K562 (cell line): ENCODE data around the gene TANC1. TPM values are rescaled to one million over a fixed set of nuclear protein-coding genes. Genes with fewer than 3 reads are reported as not detected.
A peak's percentile ranks its signal among the peaks of the same experiment; 100 is the strongest.

Experiments used
- ARNT ChIP-seq, 2 experiments: fragments of 450-650 bp; IDR thresholded peaks; 2 replicates each; pipeline ENCODE4 v1.6.1; 2016; ENCODE audit warnings: mild to moderate bottlenecking in 1 of 2
- BCLAF1 ChIP-seq, 2 experiments: fragments of 450-650 bp in 1 of 2; IDR thresholded peaks; 2 replicates each; pipeline ENCODE4 v1.6.1; 2011 to 2017; ENCODE audit warnings: low read depth in 2 of 2, antibody characterized with exemption in 1 of 2, borderline replicate concordance in 1 of 2, low read length in 1 of 2, mild to moderate bottlenecking in 1 of 2, mixed read lengths in 1 of 2; ENCODE audit not compliant: control insufficient read depth in 1 of 2
- BHLHE40 ChIP-seq: IDR thresholded peaks from 2 replicates; pipeline ENCODE4 v1.6.1; 2011; ENCODE audit warnings: low read length, improper control_type of control experiment
- BRF1 ChIP-seq: IDR thresholded peaks from 3 replicates; pipeline ENCODE4 v1.6.1; 2011; ENCODE audit warnings: borderline replicate concordance, mild to moderate bottlenecking; ENCODE audit not compliant: insufficient read length; ENCODE audit errors: extremely low read depth
- MXD1 ChIP-seq: fragments of 250-450 bp; sonication (Bioruptor Pico); IDR thresholded peaks from 2 replicates; pipeline ENCODE4 v1.8.0; 2021; ENCODE audit warnings: borderline replicate concordance, mild to moderate bottlenecking, moderate library complexity; ENCODE audit not compliant: poor library complexity, severe bottlenecking
- RB1 ChIP-seq: fragments of 450-650 bp; IDR thresholded peaks from 2 replicates; pipeline ENCODE4 v1.6.1; 2017; ENCODE audit warnings: low read depth, mild to moderate bottlenecking
- SOX6 ChIP-seq: fragments of 450-650 bp; IDR thresholded peaks from 2 replicates; pipeline ENCODE4 v1.6.1; 2014; ENCODE audit warnings: mild to moderate bottlenecking
- XRCC3 ChIP-seq: fragments of 450-650 bp; IDR thresholded peaks from 2 replicates; pipeline ENCODE4 v1.6.1; 2017; ENCODE audit warnings: mild to moderate bottlenecking, moderate library complexity
- ZNF79 ChIP-seq: fragments of 250-450 bp; sonication (Bioruptor Pico); IDR thresholded peaks from 2 replicates; pipeline ENCODE4 v1.4.0; 2020; ENCODE audit warnings: low read depth, mild to moderate bottlenecking, moderate library complexity
- polyA plus RNA-seq, 8 experiments: library from polyadenylated mRNA; depleted of rRNA in 4 of 8; stranded (reverse) in 5 of 8; unstranded in 3 of 8; fragments of >200 nt; fragmentation: Nextera tagmentation in 2 of 8; fragmentation: Illumina TruSeq in 1 of 8; extraction: Ambion mirVana in 2 of 8; extraction: Trizol in 1 of 8; gene quantifications; 2 replicates each; pipeline versions ENCODE4 v1.2.1 to v1.2.3, GENCODE V29; 2011 to 2014; ENCODE audit warnings: inconsistent platforms in 1 of 8, missing spikeins in 1 of 8
- total RNA-seq, 7 experiments: library from RNA; depleted of rRNA in 6 of 7; stranded (reverse); fragments of >200 nt in 6 of 7; fragmentation: Illumina TruSeq in 2 of 7; extraction: Trizol in 2 of 7; gene quantifications; 2 replicates each; pipeline versions ENCODE4 v1.2.1 to v1.2.3, GENCODE V29; 2011 to 2021; ENCODE audit warnings: low replicate concordance in 1 of 7
- TF ChIP-seq, protein P1 (sequence below): fragments of 150-350 bp; IDR thresholded peaks from 2 replicates; pipeline ENCODE4 v1.6.1; 2014; ENCODE audit warnings: low read depth, mild to moderate bottlenecking, low read length, borderline replicate concordance
- TF ChIP-seq, protein P2 (sequence below): sonication (generic); formaldehyde crosslinking; IDR thresholded peaks from 2 replicates; pipeline ENCODE4 v1.8.0; 2023; ENCODE audit warnings: missing genetic modification reagents, mild to moderate bottlenecking, borderline replicate concordance
- TF ChIP-seq, protein P3 (sequence below): IDR thresholded peaks from 2 replicates; pipeline ENCODE4 v1.6.1; 2016; ENCODE audit warnings: missing genetic modification characterization, missing compliant biosample characterization

TANC1 gene
- total and polyA plus RNA-seq, 9 of the 15 experiments (the other 6 are each of a cell fraction or from before 2014, with no cell fraction given), result under 0.01 to 0.20 (median 0.07) TPM; not detected in 1

DNA sequence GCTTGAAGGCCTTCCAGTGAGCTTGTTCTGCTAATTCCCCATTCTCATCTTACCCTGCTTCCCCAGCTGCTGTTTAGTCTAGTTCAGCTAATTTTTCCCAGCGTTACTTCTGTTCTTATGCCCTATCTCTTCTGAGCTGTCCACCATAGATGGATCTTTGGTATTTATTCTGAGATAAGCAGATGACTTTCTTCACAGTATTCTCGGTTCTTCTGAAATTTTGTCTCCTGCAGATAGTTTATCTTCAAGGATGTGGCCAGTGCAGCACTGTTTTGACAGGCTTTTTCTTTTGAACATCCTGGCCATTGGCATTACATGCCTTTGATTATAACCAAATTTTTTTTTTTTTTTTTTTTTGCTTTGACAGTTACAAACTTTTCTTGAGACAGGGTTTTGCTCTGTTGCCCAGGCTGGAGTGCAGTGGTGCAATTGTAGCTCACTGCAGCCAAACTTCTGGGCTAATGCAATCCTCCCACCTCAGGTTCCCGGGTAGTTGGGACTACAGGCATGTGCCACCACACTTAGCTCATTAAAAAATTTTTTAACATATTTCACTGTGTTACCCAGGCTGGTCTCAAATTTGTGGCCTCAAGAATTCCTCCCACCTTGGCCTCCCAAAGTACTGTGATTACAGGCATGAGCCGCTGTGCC is 183.8 kb downstream of the TANC1 start (continued):
- TF ChIP-seq, protein P1, sequence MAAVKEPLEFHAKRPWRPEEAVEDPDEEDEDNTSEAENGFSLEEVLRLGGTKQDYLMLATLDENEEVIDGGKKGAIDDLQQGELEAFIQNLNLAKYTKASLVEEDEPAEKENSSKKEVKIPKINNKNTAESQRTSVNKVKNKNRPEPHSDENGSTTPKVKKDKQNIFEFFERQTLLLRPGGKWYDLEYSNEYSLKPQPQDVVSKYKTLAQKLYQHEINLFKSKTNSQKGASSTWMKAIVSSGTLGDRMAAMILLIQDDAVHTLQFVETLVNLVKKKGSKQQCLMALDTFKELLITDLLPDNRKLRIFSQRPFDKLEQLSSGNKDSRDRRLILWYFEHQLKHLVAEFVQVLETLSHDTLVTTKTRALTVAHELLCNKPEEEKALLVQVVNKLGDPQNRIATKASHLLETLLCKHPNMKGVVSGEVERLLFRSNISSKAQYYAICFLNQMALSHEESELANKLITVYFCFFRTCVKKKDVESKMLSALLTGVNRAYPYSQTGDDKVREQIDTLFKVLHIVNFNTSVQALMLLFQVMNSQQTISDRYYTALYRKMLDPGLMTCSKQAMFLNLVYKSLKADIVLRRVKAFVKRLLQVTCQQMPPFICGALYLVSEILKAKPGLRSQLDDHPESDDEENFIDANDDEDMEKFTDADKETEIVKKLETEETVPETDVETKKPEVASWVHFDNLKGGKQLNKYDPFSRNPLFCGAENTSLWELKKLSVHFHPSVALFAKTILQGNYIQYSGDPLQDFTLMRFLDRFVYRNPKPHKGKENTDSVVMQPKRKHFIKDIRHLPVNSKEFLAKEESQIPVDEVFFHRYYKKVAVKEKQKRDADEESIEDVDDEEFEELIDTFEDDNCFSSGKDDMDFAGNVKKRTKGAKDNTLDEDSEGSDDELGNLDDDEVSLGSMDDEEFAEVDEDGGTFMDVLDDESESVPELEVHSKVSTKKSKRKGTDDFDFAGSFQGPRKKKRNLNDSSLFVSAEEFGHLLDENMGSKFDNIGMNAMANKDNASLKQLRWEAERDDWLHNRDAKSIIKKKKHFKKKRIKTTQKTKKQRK, result no peak
- TF ChIP-seq, protein P2, sequence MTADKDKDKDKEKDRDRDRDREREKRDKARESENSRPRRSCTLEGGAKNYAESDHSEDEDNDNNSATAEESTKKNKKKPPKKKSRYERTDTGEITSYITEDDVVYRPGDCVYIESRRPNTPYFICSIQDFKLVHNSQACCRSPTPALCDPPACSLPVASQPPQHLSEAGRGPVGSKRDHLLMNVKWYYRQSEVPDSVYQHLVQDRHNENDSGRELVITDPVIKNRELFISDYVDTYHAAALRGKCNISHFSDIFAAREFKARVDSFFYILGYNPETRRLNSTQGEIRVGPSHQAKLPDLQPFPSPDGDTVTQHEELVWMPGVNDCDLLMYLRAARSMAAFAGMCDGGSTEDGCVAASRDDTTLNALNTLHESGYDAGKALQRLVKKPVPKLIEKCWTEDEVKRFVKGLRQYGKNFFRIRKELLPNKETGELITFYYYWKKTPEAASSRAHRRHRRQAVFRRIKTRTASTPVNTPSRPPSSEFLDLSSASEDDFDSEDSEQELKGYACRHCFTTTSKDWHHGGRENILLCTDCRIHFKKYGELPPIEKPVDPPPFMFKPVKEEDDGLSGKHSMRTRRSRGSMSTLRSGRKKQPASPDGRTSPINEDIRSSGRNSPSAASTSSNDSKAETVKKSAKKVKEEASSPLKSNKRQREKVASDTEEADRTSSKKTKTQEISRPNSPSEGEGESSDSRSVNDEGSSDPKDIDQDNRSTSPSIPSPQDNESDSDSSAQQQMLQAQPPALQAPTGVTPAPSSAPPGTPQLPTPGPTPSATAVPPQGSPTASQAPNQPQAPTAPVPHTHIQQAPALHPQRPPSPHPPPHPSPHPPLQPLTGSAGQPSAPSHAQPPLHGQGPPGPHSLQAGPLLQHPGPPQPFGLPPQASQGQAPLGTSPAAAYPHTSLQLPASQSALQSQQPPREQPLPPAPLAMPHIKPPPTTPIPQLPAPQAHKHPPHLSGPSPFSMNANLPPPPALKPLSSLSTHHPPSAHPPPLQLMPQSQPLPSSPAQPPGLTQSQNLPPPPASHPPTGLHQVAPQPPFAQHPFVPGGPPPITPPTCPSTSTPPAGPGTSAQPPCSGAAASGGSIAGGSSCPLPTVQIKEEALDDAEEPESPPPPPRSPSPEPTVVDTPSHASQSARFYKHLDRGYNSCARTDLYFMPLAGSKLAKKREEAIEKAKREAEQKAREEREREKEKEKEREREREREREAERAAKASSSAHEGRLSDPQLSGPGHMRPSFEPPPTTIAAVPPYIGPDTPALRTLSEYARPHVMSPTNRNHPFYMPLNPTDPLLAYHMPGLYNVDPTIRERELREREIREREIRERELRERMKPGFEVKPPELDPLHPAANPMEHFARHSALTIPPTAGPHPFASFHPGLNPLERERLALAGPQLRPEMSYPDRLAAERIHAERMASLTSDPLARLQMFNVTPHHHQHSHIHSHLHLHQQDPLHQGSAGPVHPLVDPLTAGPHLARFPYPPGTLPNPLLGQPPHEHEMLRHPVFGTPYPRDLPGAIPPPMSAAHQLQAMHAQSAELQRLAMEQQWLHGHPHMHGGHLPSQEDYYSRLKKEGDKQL, result no peak
- no peak for TF ChIP-seq RB1
- peak; percentile 31; the same call in 1 of the 2 replicates for TF ChIP-seq BHLHE40
- no peak for TF ChIP-seq BRF1
- peak; percentile 90 for TF ChIP-seq SOX6
- TF ChIP-seq ZNF79 (CRISPR knock-in tag), result 0 out of 2 replicates have a peak, but pooled peaks have one; percentile 29
- no peak for TF ChIP-seq BCLAF1 (IDR thresholded peaks at IDR 0.05; ENCODE audit: borderline replicate concordance in 1 of 2, control insufficient read depth in 1 of 2, low read depth in 2 of 2, low read length in 1 of 2)
- TF ChIP-seq ARNT (IDR thresholded peaks at IDR 0.05), result peak in 1 of 2 experiments; percentile 56; a peak in 1 of 4 replicates
- TF ChIP-seq MXD1 (CRISPR knock-in tag), result no peak
- no peak for TF ChIP-seq XRCC3
- TF ChIP-seq, protein P3, sequence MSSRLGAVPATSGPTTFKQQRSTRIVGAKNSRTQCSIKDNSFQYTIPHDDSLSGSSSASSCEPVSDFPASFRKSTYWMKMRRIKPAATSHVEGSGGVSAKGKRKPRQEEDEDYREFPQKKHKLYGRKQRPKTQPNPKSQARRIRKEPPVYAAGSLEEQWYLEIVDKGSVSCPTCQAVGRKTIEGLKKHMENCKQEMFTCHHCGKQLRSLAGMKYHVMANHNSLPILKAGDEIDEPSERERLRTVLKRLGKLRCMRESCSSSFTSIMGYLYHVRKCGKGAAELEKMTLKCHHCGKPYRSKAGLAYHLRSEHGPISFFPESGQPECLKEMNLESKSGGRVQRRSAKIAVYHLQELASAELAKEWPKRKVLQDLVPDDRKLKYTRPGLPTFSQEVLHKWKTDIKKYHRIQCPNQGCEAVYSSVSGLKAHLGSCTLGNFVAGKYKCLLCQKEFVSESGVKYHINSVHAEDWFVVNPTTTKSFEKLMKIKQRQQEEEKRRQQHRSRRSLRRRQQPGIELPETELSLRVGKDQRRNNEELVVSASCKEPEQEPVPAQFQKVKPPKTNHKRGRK (tag), result no peak
